Lower lobe of right lung (tissue), 2 donors: ENCODE results near the gene OPA3. TPM values are rescaled to one million over a fixed set of nuclear protein-coding genes. Genes with fewer than 3 reads are reported as not detected.

Source experiments
- ATAC-seq, 2 donors: fragments of 200-7000 bp; cut with Tn5 transposase; one replicate each; pipeline ENCODE4 v1.9.1; 2020 to 2022; ENCODE audit warnings: mild to moderate bottlenecking in 2 of 2, moderate library complexity in 2 of 2
- DNase-seq: peaks from one replicate; pipeline ENCODE4 v3.0.0-alpha.2; 2020
- H3K27ac ChIP-seq: fragments of 200-600 bp; one replicate; pipeline ENCODE4 v1.8.0; 2022
- H3K27me3 ChIP-seq: fragments of 200-600 bp; one replicate; pipeline ENCODE4 v1.8.0; 2022; ENCODE audit warnings: low read depth
- H3K36me3 ChIP-seq: fragments of 200-600 bp; one replicate; pipeline ENCODE4 v1.8.0; 2022; ENCODE audit warnings: mild to moderate bottlenecking
- H3K4me1 ChIP-seq: fragments of 200-600 bp; one replicate; pipeline ENCODE4 v1.8.0; 2022
- H3K4me3 ChIP-seq: fragments of 200-600 bp; one replicate; pipeline ENCODE4 v1.8.0; 2022; ENCODE audit warnings: mild to moderate bottlenecking
- H3K9me3 ChIP-seq: fragments of 200-600 bp; one replicate; pipeline ENCODE4 v1.8.0; 2022
- CTCF ChIP-seq: fragments of 200-600 bp; IDR thresholded peaks from one replicate; pipeline ENCODE4 v1.8.0; 2022; ENCODE audit warnings: antibody characterized with exemption, mild to moderate bottlenecking
- intact Hi-C: fragments of 100-400 bp; cut with DNase I; formaldehyde crosslinking; loops from one replicate; pipeline ENCODE4 v1.11.0; 2022
- total RNA-seq: library from RNA; stranded (reverse); fragmentation: NEBNext Ultra II Directional; extraction: Animal tissue kit (Norgen Biotek cat#: 25700); gene quantifications from one replicate; pipeline ENCODE4 v1.2.1, GENCODE V29; 2021
- donor health status: DM: no; HTN: yes; CAD: no; lungs with severe emphysema.

OPA3 gene
- total RNA-seq, 1 donor from 2014 or later: 11.3 TPM

DNA sequence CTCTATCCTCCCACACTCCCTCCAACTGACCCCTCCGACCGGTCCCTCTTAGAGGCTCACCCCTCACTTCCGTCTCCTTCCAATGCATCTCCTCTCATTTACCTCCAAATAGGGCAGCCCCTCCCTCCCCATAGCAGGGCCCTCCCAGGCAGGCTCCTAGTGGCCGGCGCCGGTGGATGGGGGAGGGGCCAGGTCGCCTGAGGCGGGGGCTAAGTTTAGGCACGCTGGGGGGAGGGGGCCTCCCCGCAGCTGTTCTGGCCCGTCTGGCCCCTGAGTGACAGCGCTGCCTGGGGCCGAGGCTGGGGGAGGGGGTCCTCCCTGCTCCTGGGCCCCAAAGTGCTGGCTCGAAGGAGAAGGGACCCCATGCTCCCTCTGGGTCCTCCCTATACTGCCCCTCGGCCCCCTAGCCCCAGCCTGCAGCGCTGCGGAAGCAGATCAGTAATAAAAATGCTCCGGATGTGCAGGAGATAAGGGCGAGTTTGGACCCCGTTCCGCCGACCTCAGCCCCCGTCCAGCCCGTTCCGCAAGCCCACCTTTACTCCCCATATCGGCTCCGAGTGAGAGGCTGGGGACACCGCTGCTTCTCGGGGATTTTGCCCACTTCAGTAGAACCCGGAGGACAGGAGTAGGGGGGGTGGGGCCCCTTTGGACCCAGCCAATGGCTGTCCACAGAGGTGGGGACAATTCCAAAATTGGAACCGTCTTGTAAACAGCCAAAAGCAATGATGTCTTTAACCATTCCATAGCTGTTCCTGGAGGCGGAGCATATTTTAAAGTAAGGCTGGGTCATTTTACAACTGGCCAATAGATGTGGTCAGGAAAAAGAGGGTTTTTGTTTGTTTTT, 91.8 kb downstream of the OPA3 start:
- peaks cover 27% of the 10 kb centered on the region for H3K4me1 ChIP-seq
- H3K36me3 ChIP-seq: no peaks in the 10 kb centered on the region
- H3K9me3 ChIP-seq: no peaks in the 10 kb centered on the region
- peak overlapping the region; percentile 63 for H3K4me3 ChIP-seq
- intact Hi-C loops: no loop called here
- H3K27ac ChIP-seq: peak overlapping the region; percentile 33
- no peaks in the 10 kb centered on the region for H3K27me3 ChIP-seq
- DNase-seq (no peak), ATAC-seq (peak; percentile 34 to 36)
- TF ChIP-seq CTCF: no peak

- no peaks in the 10 kb centered on the region for H3K36me3 ChIP-seq
- TF ChIP-seq CTCF: no peak
- H3K27me3 ChIP-seq: no peaks in the 10 kb centered on the region
- intact Hi-C loops: no loop called here
- H3K9me3 ChIP-seq: no peaks in the 10 kb centered on the region
- H3K4me1 ChIP-seq: peaks cover 20% of the 10 kb centered on the region
- H3K27ac ChIP-seq: no peak overlapping the region
- peak overlapping the region; percentile 63 for H3K4me3 ChIP-seq
- ATAC-seq (no peak), DNase-seq (no peak)
These were observed 92.4 kb downstream of the OPA3 start for GRCh38 chr19:45492137-45492626.

DNA sequence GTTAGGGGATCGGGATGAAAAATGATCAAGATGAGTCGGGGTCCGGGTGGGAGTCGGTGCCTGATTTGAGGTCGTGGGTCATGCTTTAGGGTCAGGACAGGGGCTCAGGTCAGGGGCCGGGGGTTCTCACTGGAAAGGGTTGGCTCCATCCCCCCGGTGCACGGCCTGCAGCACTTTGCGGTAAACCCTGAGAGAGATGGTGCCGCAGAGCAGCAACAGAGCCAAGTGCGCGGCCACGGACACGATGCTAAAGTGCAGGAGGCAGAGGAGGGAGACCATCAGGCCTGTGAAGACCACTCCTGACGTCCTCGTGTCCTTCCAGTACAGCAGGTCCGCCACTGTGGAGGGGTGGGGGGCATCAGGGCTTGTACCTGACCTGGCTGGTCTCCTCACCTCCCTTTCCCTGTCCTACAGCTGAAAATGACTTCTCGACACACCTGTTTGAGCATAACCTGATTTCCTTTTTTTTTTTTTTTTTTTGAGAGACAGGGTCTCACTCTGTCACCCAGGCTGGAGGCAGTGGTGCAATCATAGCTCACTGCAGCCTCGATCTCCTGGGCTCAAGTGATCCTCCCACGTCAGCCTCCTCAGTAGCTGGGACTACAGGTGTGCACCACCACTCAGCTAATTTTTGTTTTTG, 95.3 kb downstream of the OPA3 start:
- intact Hi-C loops: no loop called here
- peaks cover 14% of the 10 kb centered on the region for H3K4me1 ChIP-seq
- TF ChIP-seq CTCF: no peak
- ATAC-seq: no peak
- no peaks in the 10 kb centered on the region for H3K36me3 ChIP-seq
- DNase-seq: no peak
- H3K4me3 ChIP-seq: no peak overlapping the region
- no peaks in the 10 kb centered on the region for H3K27me3 ChIP-seq
- H3K27ac ChIP-seq: no peak overlapping the region
- H3K9me3 ChIP-seq: no peaks in the 10 kb centered on the region

- peaks cover 10% of the 10 kb centered on the region for H3K4me1 ChIP-seq
- H3K4me3 ChIP-seq: no peak overlapping the region
- no peak for TF ChIP-seq CTCF
- ATAC-seq (no peak), DNase-seq (no peak)
- intact Hi-C loops: no loop called here
- H3K9me3 ChIP-seq: no peaks in the 10 kb centered on the region
- no peaks in the 10 kb centered on the region for H3K27me3 ChIP-seq
- no peaks in the 10 kb centered on the region for H3K36me3 ChIP-seq
- no peak overlapping the region for H3K27ac ChIP-seq
These were observed 95.9 kb downstream of the OPA3 start for GRCh38 chr19:45488708-45489107.

DNA sequence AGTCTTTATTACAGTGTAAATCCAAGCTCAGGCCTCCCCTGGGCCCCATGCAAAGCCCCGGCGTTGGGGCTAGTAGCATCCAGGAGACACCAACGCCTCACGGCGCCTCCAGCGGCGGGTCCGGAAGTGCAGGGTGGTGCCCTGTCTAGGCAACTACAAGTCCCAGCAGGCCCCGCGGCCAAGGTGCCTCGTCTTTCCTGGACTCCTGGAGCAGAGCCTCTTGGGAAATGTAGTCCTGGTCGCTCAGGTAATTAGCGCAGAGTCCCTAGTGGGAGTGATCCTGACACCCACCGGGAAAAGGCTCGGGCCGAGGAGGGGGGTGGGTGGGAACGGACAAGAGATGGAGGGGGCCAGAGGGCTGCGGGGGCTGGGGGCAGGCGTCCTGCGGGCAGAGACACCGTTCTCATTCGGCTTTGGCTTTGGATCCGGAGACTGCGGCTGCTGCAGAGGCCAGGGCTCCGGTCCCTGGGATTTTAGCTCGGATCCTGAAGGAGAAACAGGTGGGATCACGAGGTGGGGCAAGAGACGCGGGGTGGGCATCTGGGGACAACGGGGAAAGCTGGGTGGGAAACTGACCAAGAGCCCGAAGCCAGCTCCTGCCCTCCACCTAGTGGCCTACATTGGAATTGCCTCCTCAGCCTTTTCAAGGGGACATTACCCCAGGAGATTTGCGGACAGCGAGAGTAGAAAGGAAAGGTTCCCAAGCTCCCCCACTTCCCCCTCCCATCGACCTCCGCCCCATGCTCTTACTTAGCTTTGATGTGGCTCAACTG, 99.1 kb downstream of the OPA3 start:
- ATAC-seq (peak; percentile 99), DNase-seq (peak; percentile 99)
- Histone ChIP-seq H3K36me3 (no peaks in the 10 kb centered on the region), H3K4me1 (peaks cover 4% of the 10 kb centered on the region), H3K27me3 (no peaks in the 10 kb centered on the region), H3K4me3 (peak overlapping the region; percentile 75), H3K9me3 (no peaks in the 10 kb centered on the region), H3K27ac (peak overlapping the region; percentile 67)
- peak; percentile 80 for TF ChIP-seq CTCF
- intact Hi-C loops: no loop called here
